H9 (cell line): ENCODE data around the gene MORF4L1. TPM values are rescaled to one million over a fixed set of nuclear protein-coding genes. Genes with fewer than 3 reads are reported as not detected.

ENCODE experiments used
- DNase-seq: peaks from one replicate; pipeline ENCODE4 v3.0.0-alpha.2; 2017
- H2AFZ ChIP-seq: one replicate; pipeline ENCODE4 v1.6.1; 2013; ENCODE audit warnings: mild to moderate bottlenecking, low read length, control low read depth, moderate library complexity
- H2AK5ac ChIP-seq: 2 replicates; pipeline ENCODE4 v1.6.1; 2013; ENCODE audit warnings: low read length, control low read depth, mixed read lengths; ENCODE audit not compliant: insufficient read length
- H2BK120ac ChIP-seq: one replicate; pipeline ENCODE4 v1.6.1; 2013; ENCODE audit warnings: low read depth, mild to moderate bottlenecking, low read length, control low read depth, inconsistent platforms; ENCODE audit not compliant: poor library complexity, severe bottlenecking
- H2BK12ac ChIP-seq: 2 replicates; pipeline ENCODE4 v1.6.1; 2013; ENCODE audit warnings: low read length, control low read depth, mixed read lengths, low read depth; ENCODE audit not compliant: insufficient read length
- H2BK15ac ChIP-seq: 2 replicates; pipeline ENCODE4 v1.6.1; 2013; ENCODE audit warnings: low read depth, low read length, control low read depth
- H2BK20ac ChIP-seq: one replicate; pipeline ENCODE4 v1.6.1; 2013; ENCODE audit warnings: low read depth, mild to moderate bottlenecking, low read length, control low read depth, inconsistent platforms; ENCODE audit not compliant: poor library complexity, severe bottlenecking
- H2BK5ac ChIP-seq: 2 replicates; pipeline ENCODE4 v1.6.1; 2013; ENCODE audit warnings: low read length, control low read depth, mixed read lengths; ENCODE audit not compliant: insufficient read length
- H3K14ac ChIP-seq: 2 replicates; pipeline ENCODE4 v1.6.1; 2013; ENCODE audit warnings: low read length, control low read depth; ENCODE audit not compliant: insufficient read depth
- H3K18ac ChIP-seq: 2 replicates; pipeline ENCODE4 v1.6.1; 2013; ENCODE audit warnings: low read depth, mild to moderate bottlenecking, mixed read lengths, low read length, control low read depth; ENCODE audit not compliant: insufficient read length
- H3K23ac ChIP-seq: 2 replicates; pipeline ENCODE4 v1.6.1; 2013; ENCODE audit warnings: low read length, control low read depth, mixed read lengths, low read depth; ENCODE audit not compliant: insufficient read length
- H3K23me2 ChIP-seq: 2 replicates; pipeline ENCODE4 v1.6.1; 2013; ENCODE audit warnings: low read depth, mild to moderate bottlenecking, mixed read lengths, low read length, control low read depth; ENCODE audit not compliant: insufficient read length, poor library complexity, severe bottlenecking
- H3K27ac ChIP-seq: 2 replicates; pipeline ENCODE4 v1.5.1; 2013; ENCODE audit warnings: low read length, control low read depth, mixed read lengths, low read depth; ENCODE audit not compliant: insufficient read length
- H3K27me3 ChIP-seq: 2 replicates; pipeline ENCODE4 v1.6.1; 2013; ENCODE audit warnings: low read length, control low read depth, inconsistent platforms; ENCODE audit not compliant: insufficient read depth
- H3K4ac ChIP-seq: 2 replicates; pipeline ENCODE4 v1.6.1; 2013; ENCODE audit warnings: low read depth, mild to moderate bottlenecking, control low read depth, inconsistent platforms, low read length, moderate library complexity
- H3K4me1 ChIP-seq: 2 replicates; pipeline ENCODE4 v1.6.1; 2013; ENCODE audit warnings: low read length, control low read depth, inconsistent platforms; ENCODE audit not compliant: insufficient read depth
- H3K4me2 ChIP-seq: 2 replicates; pipeline ENCODE4 v1.6.1; 2013; ENCODE audit warnings: low read length, control low read depth, mixed read lengths; ENCODE audit not compliant: insufficient read length, insufficient read depth
- H3K56ac ChIP-seq: 2 replicates; pipeline ENCODE4 v1.6.1; 2013; ENCODE audit warnings: low read depth, mild to moderate bottlenecking, mixed read lengths, low read length, control low read depth; ENCODE audit not compliant: insufficient read length
- H3K79me1 ChIP-seq: 2 replicates; pipeline ENCODE4 v1.6.1; 2013; ENCODE audit warnings: low read depth, mild to moderate bottlenecking, moderate library complexity, low read length, control low read depth, inconsistent platforms; ENCODE audit not compliant: insufficient read depth, poor library complexity, severe bottlenecking
- H3K79me2 ChIP-seq: 2 replicates; pipeline ENCODE4 v1.6.1; 2013; ENCODE audit warnings: low read length, control low read depth, inconsistent platforms; ENCODE audit not compliant: insufficient read depth
- H3K9ac ChIP-seq: 2 replicates; pipeline ENCODE4 v1.6.1; 2013; ENCODE audit warnings: low read length, control low read depth, mixed read lengths; ENCODE audit not compliant: insufficient read length; ENCODE audit errors: extremely low read depth
- H3K9me3 ChIP-seq: one replicate; pipeline ENCODE4 v1.6.1; 2013; ENCODE audit warnings: low read depth, low read length, inconsistent platforms; ENCODE audit not compliant: control insufficient read depth
- H3T11ph ChIP-seq: one replicate; pipeline ENCODE4 v1.6.1; 2013; ENCODE audit warnings: mild to moderate bottlenecking, low read length, control low read depth, inconsistent platforms
- H4K20me1 ChIP-seq: one replicate; pipeline ENCODE4 v1.6.1; 2013; ENCODE audit not compliant: control insufficient read depth, insufficient read length, insufficient read depth
- H4K5ac ChIP-seq: 2 replicates; pipeline ENCODE4 v1.6.1; 2013; ENCODE audit warnings: low read depth, mild to moderate bottlenecking, mixed read lengths, low read length, control low read depth; ENCODE audit not compliant: insufficient read length
- H4K8ac ChIP-seq: replicated peaks from 2 replicates; pipeline ENCODE4 v1.6.1; 2013; ENCODE audit warnings: low read length, control low read depth, mixed read lengths, low read depth; ENCODE audit not compliant: insufficient read length
- H4K91ac ChIP-seq: 2 replicates; pipeline ENCODE4 v1.6.1; 2013; ENCODE audit warnings: low read depth, mild to moderate bottlenecking, moderate library complexity, mixed read lengths, low read length, control low read depth; ENCODE audit not compliant: insufficient read length
- H3K27ac Mint-ChIP-seq, 3 experiments: 2 replicates in 2 of 3; 3 replicates in 1 of 3; pipeline ENCODE4 v1.8.0; 2020 to 2021; ENCODE audit warnings: mixed read lengths in 3 of 3, mild to moderate bottlenecking in 1 of 3, moderate library complexity in 1 of 3
- H3K27me3 Mint-ChIP-seq: 2 replicates; pipeline ENCODE4 v1.8.0; 2021; ENCODE audit warnings: low read depth, mild to moderate bottlenecking, moderate library complexity, mixed read lengths
- H3K36me3 Mint-ChIP-seq, 3 experiments: 2 replicates in 2 of 3; 3 replicates in 1 of 3; pipeline ENCODE4 v1.8.0; 2020 to 2021; ENCODE audit warnings: low read depth in 3 of 3, mixed read lengths in 3 of 3; ENCODE audit not compliant: insufficient read depth in 1 of 3
- H3K4me1 Mint-ChIP-seq, 2 experiments: 2 replicates each; pipeline ENCODE4 v1.8.0; 2020; ENCODE audit warnings: mixed read lengths in 2 of 2
- H3K4me3 Mint-ChIP-seq, 2 experiments: 2 replicates in 1 of 2; 3 replicates in 1 of 2; pipeline ENCODE4 v1.8.0; 2020 to 2021; ENCODE audit warnings: mild to moderate bottlenecking in 2 of 2, mixed read lengths in 2 of 2, moderate library complexity in 1 of 2
- H3K9me3 Mint-ChIP-seq, 2 experiments: 2 replicates in 1 of 2; 3 replicates in 1 of 2; pipeline ENCODE4 v1.8.0; 2020; ENCODE audit warnings: mild to moderate bottlenecking in 2 of 2, mixed read lengths in 2 of 2, moderate library complexity in 1 of 2
- CTCF ChIP-seq: fragments of 200-600 bp; sonication (generic); conservative IDR thresholded peaks from 3 replicates; pipeline ENCODE4 v1.8.0; 2021; ENCODE audit warnings: antibody characterized with exemption, mild to moderate bottlenecking
- WGBS: extraction: QIAGEN DNeasy Blood & Tissue Kit; methylation state at CpG from one replicate; pipeline ENCODE4 v1.1.7; 2013; ENCODE audit warnings: missing lambda C conversion rate, low lambda C conversion rate, mixed read lengths; ENCODE audit not compliant: insufficient read length; ENCODE audit errors: extremely low coverage; 5-methylcytosine and 5-hydroxymethylcytosine counted together
- total RNA-seq: library from RNA; stranded (reverse); gene quantifications from 2 replicates; pipeline ENCODE4 v1.2.1, GENCODE V29; 2021

MORF4L1 gene
- total RNA-seq, 1 experiment from 2014 or later = 544 TPM

GRCh38 chr15:78895471-78895870, 22.8 kb downstream of the MORF4L1 start:
- H3K4me2 ChIP-seq = no peak overlapping the region
- H2BK120ac ChIP-seq = no peak overlapping the region
- Mint-ChIP-seq H3K36me3 (peaks cover 65 to 99% (median 95%) of the 10 kb centered on the region in 3 experiments), H3K9me3 (no peaks in the 10 kb centered on the region), H3K4me1 (no peaks in the 10 kb centered on the region), H3K27ac (no peak overlapping the region), H3K4me3 (no peak overlapping the region), H3K27me3 (no peaks in the 10 kb centered on the region)
- TF ChIP-seq CTCF = no peak
- no peaks in the 10 kb centered on the region for H4K20me1 ChIP-seq
- H4K91ac ChIP-seq = no peak overlapping the region
- no peak for DNase-seq
- H3K23me2 ChIP-seq = no peaks in the 10 kb centered on the region
- no peak overlapping the region for H2AFZ ChIP-seq
- no peak overlapping the region for H3K14ac ChIP-seq
- H4K8ac ChIP-seq = no peak overlapping the region
- H3K79me2 ChIP-seq = no peaks in the 10 kb centered on the region
- H3K23ac ChIP-seq = no peak overlapping the region
- no peak overlapping the region for H4K5ac ChIP-seq
- H3K79me1 ChIP-seq = peaks cover 9% of the 10 kb centered on the region
- no peak overlapping the region for H2AK5ac ChIP-seq
- H3T11ph ChIP-seq = no peak overlapping the region
- no peak overlapping the region for H2BK20ac ChIP-seq
- H3K9ac ChIP-seq = no peak overlapping the region
- H2BK12ac ChIP-seq = no peak overlapping the region
- no CpG with 5 or more reads among the region's 3 CpGs for WGBS
- no peaks in the 10 kb centered on the region for H3K9me3 ChIP-seq
- H3K56ac ChIP-seq = no peak overlapping the region
- no peak overlapping the region for H3K18ac ChIP-seq
- no peak overlapping the region for H2BK5ac ChIP-seq
- no peaks in the 10 kb centered on the region for H3K4me1 ChIP-seq
- H3K27ac ChIP-seq = no peak overlapping the region
- no peaks in the 10 kb centered on the region for H3K27me3 ChIP-seq
- H2BK15ac ChIP-seq = no peak overlapping the region
- no peak overlapping the region for H3K4ac ChIP-seq
